ENCODE measurements around the gene ARHGDIB.

GRCh38 chr12:14927267-14927666, 34.1 kb downstream of the ARHGDIB start:
- TF ChIP-seq CTCF (IDR thresholded peaks at IDR 0.05 in 4 of 5, conservative IDR thresholded peaks at IDR 0.05 in 1 of 5) (no peak), POLR2A (IDR thresholded peaks at IDR 0.05) (no peak)

All from gastrocnemius medialis (tissue), 4 donors.